CD4-positive, alpha-beta memory T cell (primary cell): ENCODE data around the gene GALNTL6. TPM values are rescaled to one million over a fixed set of nuclear protein-coding genes. Genes with fewer than 3 reads are reported as not detected.
"Not testable (repeated sequence)": the region's sequence is repeated elsewhere in the genome, so short reads cannot be mapped to it uniquely, and the experiment has no call there.

Experiments
- CTCF ChIA-PET: fragments of 350-600 bp; sonication (Branson Sonifier 250); formaldehyde crosslinking; loops from one replicate; lab custom pipeline; 2021; ENCODE audit warnings: inconsistent platforms; ENCODE audit not compliant: partially characterized antibody; lab: Charles Lee
- POLR2A ChIA-PET: fragments of 350-600 bp; sonication (Branson Sonifier 250); formaldehyde crosslinking; loops from one replicate; lab custom pipeline; 2021; ENCODE audit not compliant: partially characterized antibody; lab: Charles Lee
- DNase-seq, 5 donors: peaks; one replicate each; pipeline versions ENCODE4 v3.0.0 to v3.0.0-alpha.2; 2020 to 2022; ENCODE audit warnings: mixed read lengths in 1 of 5
- H3K27ac ChIP-seq: one replicate; pipeline ENCODE4 v1.7.0; 2013; ENCODE audit warnings: low read depth, low read length
- H3K27me3 ChIP-seq: 2 replicates; pipeline ENCODE4 v1.7.0; 2013; ENCODE audit warnings: mild to moderate bottlenecking, low read length, moderate library complexity; ENCODE audit not compliant: insufficient read depth
- H3K36me3 ChIP-seq: 2 replicates; pipeline ENCODE4 v1.7.0; 2013; ENCODE audit warnings: mild to moderate bottlenecking, low read length, moderate library complexity; ENCODE audit not compliant: insufficient read depth
- H3K4me1 ChIP-seq: 2 replicates; pipeline ENCODE4 v1.7.0; 2013; ENCODE audit warnings: mild to moderate bottlenecking, low read length, moderate library complexity; ENCODE audit not compliant: insufficient read depth
- H3K4me3 ChIP-seq, 2 donors: one replicate each; pipeline ENCODE4 v1.7.0; 2013; ENCODE audit warnings: low read length in 2 of 2, mild to moderate bottlenecking in 1 of 2
- H3K9me3 ChIP-seq, 2 donors: one replicate each; pipeline ENCODE4 v1.7.0; 2013; ENCODE audit warnings: low read length in 2 of 2, control low read depth in 1 of 2; ENCODE audit not compliant: control insufficient read depth in 1 of 2
- H3K27ac Mint-ChIP-seq, 7 donors: one replicate each; pipeline ENCODE4 v1.8.0; 2020 to 2021; ENCODE audit warnings: mixed read lengths in 7 of 7, mild to moderate bottlenecking in 6 of 7, inconsistent platforms in 3 of 7, moderate library complexity in 3 of 7
- H3K27me3 Mint-ChIP-seq, 2 donors: one replicate each; pipeline ENCODE4 v1.8.0; 2020 to 2021; ENCODE audit warnings: mixed read lengths in 2 of 2
- H3K36me3 Mint-ChIP-seq, 2 donors: one replicate each; pipeline ENCODE4 v1.8.0; 2020 to 2021; ENCODE audit warnings: mixed read lengths in 2 of 2, inconsistent platforms in 1 of 2, mild to moderate bottlenecking in 1 of 2
- H3K4me1 Mint-ChIP-seq, 4 donors: one replicate each; pipeline ENCODE4 v1.8.0; 2020 to 2021; ENCODE audit warnings: mixed read lengths in 4 of 4, mild to moderate bottlenecking in 1 of 4
- H3K4me3 Mint-ChIP-seq, 8 donors: one replicate each; pipeline ENCODE4 v1.8.0; 2020 to 2021; ENCODE audit warnings: mixed read lengths in 8 of 8, mild to moderate bottlenecking in 7 of 8, moderate library complexity in 6 of 8, inconsistent platforms in 3 of 8
- H3K9me3 Mint-ChIP-seq, 8 donors: one replicate each; pipeline ENCODE4 v1.8.0; 2020 to 2021; ENCODE audit warnings: mixed read lengths in 8 of 8, mild to moderate bottlenecking in 5 of 8, inconsistent platforms in 3 of 8, moderate library complexity in 1 of 8
- intact Hi-C: fragments of 100-400 bp; cut with micrococcal nuclease; formaldehyde crosslinking; loops from one replicate; pipeline ENCODE4 v1.15.1; 2023
- polyA plus RNA-seq, 2 donors: library from polyadenylated mRNA; unstranded; fragments of 300-500 nt; fragmentation: Illumina TruSeq; gene quantifications; one replicate each; pipeline ENCODE4 v1.2.3, GENCODE V29; 2021
- total RNA-seq, 2 experiments: library from RNA; stranded (reverse); gene quantifications; one replicate each; pipeline ENCODE4 v1.2.3, GENCODE V29; 2021

Gene GALNTL6
- total and polyA plus RNA-seq, 4 experiments from 2014 or later = not detected

DNA sequence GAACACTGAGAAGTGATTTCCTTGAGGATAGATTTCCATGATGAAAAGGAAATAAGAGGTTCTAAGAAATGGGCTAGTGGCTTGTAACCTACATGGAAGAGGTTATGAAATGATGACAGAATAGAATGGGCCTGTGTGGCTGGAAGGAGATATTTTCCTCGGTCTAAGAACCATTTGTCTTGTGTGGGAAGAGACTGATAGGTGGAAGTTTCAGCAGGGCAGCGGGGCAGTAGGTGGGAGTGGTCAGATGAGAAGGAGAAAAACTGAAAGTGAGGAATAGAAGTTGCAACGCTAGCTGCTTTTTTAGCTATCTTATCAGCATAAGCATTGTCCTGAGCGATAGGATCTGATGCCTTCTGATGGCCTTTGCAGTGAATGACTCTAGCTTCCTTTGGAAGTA is 1144.0 kb downstream of the GALNTL6 start:
- no peak for DNase-seq
- Mint-ChIP-seq H3K27me3 (peaks cover 5 to 11% of the 10 kb centered on the region in 2 donors), H3K9me3 (no peaks in the 10 kb centered on the region), H3K4me1 (no peaks in the 10 kb centered on the region), H3K36me3 (no peaks in the 10 kb centered on the region), H3K27ac (no peak overlapping the region), H3K4me3 (no peak overlapping the region)
- POLR2A ChIA-PET = no interaction called here
- no peak overlapping the region for H3K4me3 ChIP-seq
- H3K27me3 ChIP-seq = no peaks in the 10 kb centered on the region
- no peaks in the 10 kb centered on the region for H3K4me1 ChIP-seq
- no peaks in the 10 kb centered on the region for H3K36me3 ChIP-seq
- H3K27ac ChIP-seq = no peak overlapping the region
- intact Hi-C loops = no loop called here
- no peaks in the 10 kb centered on the region for H3K9me3 ChIP-seq
- CTCF ChIA-PET = no interaction called here

DNA sequence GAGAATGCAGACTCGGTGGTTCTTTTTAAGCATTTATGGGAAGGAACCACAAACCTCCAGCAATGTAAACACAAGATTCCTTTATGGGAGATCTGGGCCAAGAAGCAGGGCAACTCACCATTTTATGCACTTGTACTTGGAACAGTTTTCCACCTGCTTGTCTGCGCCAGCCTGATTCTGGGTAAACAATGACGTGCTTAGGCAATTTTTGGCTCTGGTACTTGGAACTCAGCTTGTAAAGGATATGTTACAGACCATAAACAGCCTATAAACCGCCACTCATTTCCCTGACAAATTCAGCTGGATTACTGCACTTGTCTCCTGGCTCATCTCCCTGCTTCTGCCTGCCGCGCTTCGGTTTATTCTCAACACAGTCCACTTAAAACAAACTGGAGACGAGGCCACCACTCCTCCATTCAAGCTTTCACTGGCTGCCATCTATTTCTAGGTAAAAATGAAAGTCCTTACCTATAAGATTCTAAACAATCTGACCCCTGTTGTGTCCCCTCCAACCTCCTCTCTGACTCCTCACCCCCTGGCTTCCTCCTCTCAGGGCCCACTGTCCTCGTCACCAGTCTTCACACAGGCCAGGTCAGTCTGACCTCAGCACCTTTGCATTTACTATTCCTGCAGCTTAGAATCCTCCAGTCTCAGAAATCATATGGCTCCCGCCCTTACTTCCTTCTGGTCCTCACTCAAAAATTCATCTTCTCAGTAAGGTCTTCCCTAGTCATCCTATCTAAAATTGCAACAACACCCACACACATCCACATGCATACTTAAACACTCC is 1149.6 kb downstream of the GALNTL6 start:
- no peak overlapping the region for H3K4me3 Mint-ChIP-seq
- intact Hi-C loops = no loop called here
- ChIA-PET POLR2A (no interaction called here), CTCF (no interaction called here)
- H3K36me3 Mint-ChIP-seq = no peaks in the 10 kb centered on the region
- H3K4me1 Mint-ChIP-seq = no peaks in the 10 kb centered on the region
- H3K36me3 ChIP-seq = no peaks in the 10 kb centered on the region
- H3K27ac ChIP-seq = no peak overlapping the region
- H3K4me3 ChIP-seq = no peak overlapping the region
- H3K27me3 Mint-ChIP-seq = peaks cover 13 to 16% of the 10 kb centered on the region in 2 donors
- no peak overlapping the region for H3K27ac Mint-ChIP-seq
- no peak for DNase-seq
- H3K27me3 ChIP-seq = no peaks in the 10 kb centered on the region
- H3K9me3 ChIP-seq = no peaks in the 10 kb centered on the region
- H3K9me3 Mint-ChIP-seq = peaks cover 0 to 2% (median 0%) of the 10 kb centered on the region in 8 donors
- H3K4me1 ChIP-seq = no peaks in the 10 kb centered on the region

DNA sequence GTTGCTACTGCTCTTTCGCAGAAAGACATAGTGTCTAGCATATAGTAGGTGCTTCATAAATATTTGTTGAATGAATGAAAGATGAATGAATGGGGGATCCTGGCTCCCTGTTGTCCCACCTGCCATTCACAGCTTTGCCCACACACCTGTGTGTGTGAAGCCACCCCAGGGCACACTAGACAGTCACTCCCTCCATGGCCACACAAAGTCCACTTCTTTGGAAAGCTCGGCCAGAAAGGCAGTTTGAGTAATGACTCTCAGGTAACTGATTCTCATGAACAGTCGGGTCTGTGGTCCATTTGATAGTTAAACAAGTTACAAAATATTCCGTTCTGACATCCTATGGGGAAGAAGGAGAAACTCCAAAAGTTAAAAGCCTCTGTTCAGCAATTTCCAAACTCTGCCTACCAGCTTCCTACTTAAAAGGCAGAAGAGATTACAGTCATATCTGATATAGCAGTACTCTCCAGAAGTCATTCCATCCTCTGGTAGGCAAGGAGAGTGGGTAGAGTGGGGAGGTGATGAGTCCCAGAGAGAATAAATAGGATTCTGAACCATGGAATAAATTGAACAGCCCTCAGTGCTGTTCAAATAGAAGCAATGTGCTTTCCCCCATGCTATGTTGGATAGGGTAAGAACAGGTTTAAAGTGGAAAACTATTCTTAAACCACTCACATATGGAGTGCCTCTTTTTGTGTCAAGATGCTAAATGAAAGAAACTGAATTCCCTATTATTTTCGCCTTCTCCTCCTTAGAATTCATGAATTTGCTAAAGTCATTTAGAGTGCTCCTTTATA is 1150.5 kb downstream of the GALNTL6 start:
- H3K4me1 ChIP-seq = no peaks in the 10 kb centered on the region
- Mint-ChIP-seq H3K27ac (no peak overlapping the region), H3K4me1 (no peaks in the 10 kb centered on the region), H3K36me3 (no peaks in the 10 kb centered on the region), H3K9me3 (peaks cover 0 to 6% (median 4%) of the 10 kb centered on the region in 8 donors), H3K4me3 (no peak overlapping the region), H3K27me3 (peaks cover 13 to 16% of the 10 kb centered on the region in 2 donors)
- no peaks in the 10 kb centered on the region for H3K9me3 ChIP-seq
- H3K27me3 ChIP-seq = no peaks in the 10 kb centered on the region
- intact Hi-C loops = no loop called here
- no peak overlapping the region for H3K4me3 ChIP-seq
- no peak overlapping the region for H3K27ac ChIP-seq
- POLR2A ChIA-PET = no interaction called here
- CTCF ChIA-PET = no interaction called here
- no peaks in the 10 kb centered on the region for H3K36me3 ChIP-seq
- no peak for DNase-seq

DNA sequence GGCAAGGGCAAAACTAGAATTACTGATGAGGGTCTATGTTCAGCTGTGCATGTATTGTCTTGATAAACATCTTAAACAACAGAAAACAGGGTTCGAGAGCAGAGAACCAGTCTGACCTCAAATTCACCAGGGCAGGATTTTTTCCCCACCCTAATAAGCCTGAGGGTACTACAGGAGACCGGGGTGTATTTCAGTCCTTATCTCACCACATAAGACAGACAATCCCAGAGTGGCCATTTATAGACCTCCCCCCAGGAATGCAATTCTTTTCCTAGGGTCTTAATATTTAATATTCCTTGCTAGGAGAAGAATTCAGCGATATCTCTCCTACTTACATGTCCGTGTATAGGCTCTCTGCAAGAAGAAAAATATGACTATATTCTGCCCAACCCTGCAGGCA is 1157.0 kb downstream of the GALNTL6 start:
- H3K27ac Mint-ChIP-seq, H3K27me3 Mint-ChIP-seq, H3K4me3 ChIP-seq, DNase-seq, H3K4me1 ChIP-seq, intact Hi-C loops, CTCF ChIA-PET, H3K27ac ChIP-seq, H3K9me3 ChIP-seq, H3K27me3 ChIP-seq, H3K36me3 ChIP-seq, H3K4me1 Mint-ChIP-seq, H3K36me3 Mint-ChIP-seq, POLR2A ChIA-PET, H3K4me3 Mint-ChIP-seq: not testable (repeated sequence)
- peaks cover 0 to 31% (median 20%) of the 10 kb centered on the region in 8 donors for H3K9me3 Mint-ChIP-seq

DNA sequence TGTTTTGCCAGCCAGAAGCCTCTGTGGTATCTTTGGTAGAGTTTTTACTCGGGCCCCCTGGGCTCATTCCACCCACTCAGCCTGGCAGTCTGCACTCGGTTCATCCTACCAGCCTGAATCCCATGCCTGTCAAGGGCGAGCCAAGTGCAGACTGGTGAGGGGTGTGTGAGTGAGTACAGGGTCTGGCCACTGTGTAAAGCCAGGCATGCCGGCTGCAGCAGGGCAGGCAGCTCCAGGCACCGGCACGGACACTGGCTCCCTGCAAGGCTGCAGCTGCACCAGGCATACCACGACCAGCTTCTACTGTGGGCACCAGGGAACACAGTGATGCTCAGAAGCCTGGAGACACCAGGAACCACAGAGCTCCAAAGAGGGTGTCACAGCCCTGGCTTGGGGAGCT is 1161.4 kb downstream of the GALNTL6 start:
- Histone ChIP-seq H3K4me1 (no peaks in the 10 kb centered on the region), H3K27ac (no peak overlapping the region), H3K36me3 (no peaks in the 10 kb centered on the region), H3K27me3 (no peaks in the 10 kb centered on the region), H3K9me3 (no peaks in the 10 kb centered on the region), H3K4me3 (no peak overlapping the region)
- Mint-ChIP-seq H3K4me1 (no peaks in the 10 kb centered on the region), H3K27me3 (peaks cover 3 to 5% of the 10 kb centered on the region in 2 donors), H3K4me3 (no peak overlapping the region), H3K27ac (no peak overlapping the region), H3K9me3 (peaks cover 0 to 18% (median 10%) of the 10 kb centered on the region in 8 donors), H3K36me3 (peaks cover 0 to 3% of the 10 kb centered on the region in 2 donors)
- intact Hi-C loops = no loop called here
- ChIA-PET POLR2A (no interaction called here), CTCF (no interaction called here)
- DNase-seq = no peak

DNA sequence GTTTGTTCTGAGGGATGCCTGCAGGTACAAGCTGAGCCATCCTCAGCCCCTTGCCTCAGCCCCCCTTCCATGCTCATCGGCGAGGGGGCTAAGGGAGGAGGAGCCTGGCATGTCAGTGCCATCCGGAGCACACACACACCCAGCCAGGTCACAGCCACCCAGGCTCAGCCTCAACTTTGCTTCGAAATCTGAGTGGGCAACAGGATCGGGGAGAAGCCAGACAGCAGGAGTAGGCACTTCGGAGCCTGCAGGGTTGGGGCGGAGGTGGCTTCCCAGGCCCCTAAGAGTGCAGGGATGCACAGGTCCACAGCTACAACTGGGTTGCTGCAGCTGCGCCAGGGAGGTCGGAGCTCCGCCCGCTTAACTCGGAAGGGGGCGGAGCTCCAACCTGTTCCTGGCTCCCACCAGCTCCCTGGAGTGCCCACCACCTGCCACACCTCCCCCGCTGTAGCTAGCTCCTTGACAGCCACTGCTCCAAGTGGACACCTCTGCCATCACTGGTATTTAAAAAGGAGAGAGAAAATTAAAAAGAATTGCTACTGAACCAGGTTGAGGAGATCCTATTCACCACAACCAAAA is 1162.5 kb downstream of the GALNTL6 start:
- peaks cover 0 to 7% (median under 1%) of the 10 kb centered on the region in 8 donors for H3K9me3 Mint-ChIP-seq
- H3K4me3 ChIP-seq = no peak overlapping the region
- no peak overlapping the region for H3K27ac ChIP-seq
- no peaks in the 10 kb centered on the region for H3K4me1 ChIP-seq
- no peak overlapping the region for H3K27ac Mint-ChIP-seq
- H3K27me3 Mint-ChIP-seq = peaks cover 5 to 11% of the 10 kb centered on the region in 2 donors
- no peaks in the 10 kb centered on the region for H3K36me3 Mint-ChIP-seq
- CTCF ChIA-PET = no interaction called here
- no peak overlapping the region for H3K4me3 Mint-ChIP-seq
- H3K27me3 ChIP-seq = no peaks in the 10 kb centered on the region
- H3K4me1 Mint-ChIP-seq = no peaks in the 10 kb centered on the region
- intact Hi-C loops = no loop called here
- POLR2A ChIA-PET = no interaction called here
- H3K9me3 ChIP-seq = no peaks in the 10 kb centered on the region
- DNase-seq = no peak
- H3K36me3 ChIP-seq = no peaks in the 10 kb centered on the region

DNA sequence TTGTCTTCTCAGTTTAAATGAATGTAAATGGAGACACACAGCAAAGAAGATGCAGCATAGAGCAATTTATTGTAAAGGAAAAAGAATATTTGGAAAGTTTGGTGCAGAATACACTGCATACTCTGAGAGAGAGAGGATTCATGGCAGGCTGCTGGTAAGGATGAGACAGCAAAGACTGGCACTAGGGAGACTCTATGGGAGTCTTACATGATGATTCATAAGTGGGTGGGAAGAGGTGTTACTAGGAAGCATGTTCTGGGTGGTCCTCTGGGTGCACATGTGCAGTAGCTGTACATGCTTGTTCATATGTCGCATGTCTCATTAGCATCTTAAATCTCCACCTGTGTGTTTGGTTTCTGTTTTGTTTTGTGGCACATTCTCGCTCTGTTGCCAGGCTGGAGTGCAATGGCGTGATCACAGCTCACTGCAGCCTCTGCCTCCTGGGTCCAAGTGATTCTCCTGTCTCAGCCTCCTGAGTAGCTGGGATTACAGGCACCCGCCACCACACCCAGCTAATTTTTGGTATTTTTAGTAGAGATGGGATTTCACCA is 1164.4 kb downstream of the GALNTL6 start:
- Mint-ChIP-seq H3K27me3 (peaks cover 9 to 16% of the 10 kb centered on the region in 2 donors), H3K27ac (peak overlapping the region in 1 of 7 donors; percentile 5)
- H3K9me3 ChIP-seq, intact Hi-C loops, H3K36me3 Mint-ChIP-seq, H3K4me1 ChIP-seq, POLR2A ChIA-PET, H3K9me3 Mint-ChIP-seq, H3K27me3 ChIP-seq, H3K4me3 Mint-ChIP-seq, H3K4me1 Mint-ChIP-seq, H3K36me3 ChIP-seq, H3K4me3 ChIP-seq, DNase-seq, H3K27ac ChIP-seq: not testable (repeated sequence)
- CTCF ChIA-PET = interaction anchor here (1.4 kb wide), 1 partner anchor 280 kb away, joined by 3 read pairs; no protein-coding TSS in a partner anchor
